OCI-LY7 (cell line): Measurements from ENCODE around the gene WASF1.

Experiments
- CTCF ChIP-seq: fragments of 200-600 bp; sonication (generic); conservative IDR thresholded peaks from 2 replicates; pipeline ENCODE4 v1.5.1; 2014; ENCODE audit warnings: mild to moderate bottlenecking, antibody characterized with exemption, low read length, moderate library complexity, mixed read lengths
- EZH2phosphoT487 ChIP-seq: fragments of 200-600 bp; sonication (generic); IDR thresholded peaks from 2 replicates; pipeline ENCODE4 v1.6.1; 2018; ENCODE audit warnings: low read depth, borderline replicate concordance, mild to moderate bottlenecking, mixed run types, antibody characterized with exemption, low read length, moderate library complexity, mixed read lengths

- TF ChIP-seq CTCF (no peak), EZH2phosphoT487 (no peak)
Measured at GRCh38 chr6:110130362-110130761, 49.1 kb downstream of the WASF1 start.
